Activated gamma-delta T cell treated with anti-CD3 and anti-CD28 coated beads, Interleukin-2, amount 50 U/mL, for 16 hours (primary cell): ENCODE results near the gene MED27.

Experiments
- DNase-seq: peaks from one replicate; pipeline ENCODE4 v3.0.0-alpha.2; 2020; ENCODE audit warnings: low read depth

Gene MED27

DNA sequence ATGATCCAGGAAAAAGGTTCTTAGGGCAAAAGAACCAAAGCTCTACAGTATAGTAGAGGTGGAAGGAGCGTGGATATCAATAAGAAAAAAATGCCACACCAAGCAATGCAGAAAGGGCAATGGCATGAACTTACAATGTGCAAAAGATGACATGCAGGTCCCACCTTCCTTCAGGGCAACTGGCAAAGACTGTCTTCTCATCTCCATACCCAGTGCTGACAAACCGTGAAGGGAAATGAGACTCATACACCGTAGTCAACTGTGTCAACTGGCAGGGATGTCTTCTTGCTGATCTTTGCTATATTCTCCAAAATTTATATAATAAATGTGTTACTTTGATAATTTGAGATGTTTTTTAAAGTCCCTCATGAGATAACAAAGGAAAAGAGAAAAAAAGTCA, 36.0 kb downstream of the MED27 start:
- no peak for DNase-seq

- no peak for DNase-seq
Observed at GRCh38 chr9:132042324-132042723, 37.3 kb downstream of the MED27 start.

- no peak for DNase-seq
Observed at GRCh38 chr9:132041798-132042197, 37.9 kb downstream of the MED27 start.

DNA sequence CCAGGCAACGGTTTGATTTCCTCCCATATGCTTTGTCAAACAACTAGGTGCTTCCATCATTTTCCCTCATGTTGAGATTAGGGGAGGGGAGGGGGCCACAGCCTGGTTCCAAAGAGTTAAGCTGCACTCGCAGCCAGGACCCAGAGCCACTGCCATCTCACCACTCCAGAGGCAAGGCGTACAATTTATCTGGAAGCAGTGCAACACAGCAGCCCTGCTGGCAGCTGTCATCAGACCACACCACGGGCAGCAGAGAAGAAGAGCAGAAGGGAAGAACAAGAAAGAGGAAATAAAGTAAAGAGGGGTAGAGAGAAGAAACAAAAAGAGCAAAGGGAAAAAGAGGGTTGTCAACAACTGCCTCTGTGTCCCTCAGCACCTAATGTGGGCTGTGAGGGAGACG, 38.9 kb downstream of the MED27 start:
- no peak for DNase-seq

- DNase-seq: no peak
Observed at GRCh38 chr9:132040246-132040645, 39.4 kb downstream of the MED27 start.

- DNase-seq: no peak
Observed at GRCh38 chr9:132039284-132039683, 40.4 kb downstream of the MED27 start.

DNA sequence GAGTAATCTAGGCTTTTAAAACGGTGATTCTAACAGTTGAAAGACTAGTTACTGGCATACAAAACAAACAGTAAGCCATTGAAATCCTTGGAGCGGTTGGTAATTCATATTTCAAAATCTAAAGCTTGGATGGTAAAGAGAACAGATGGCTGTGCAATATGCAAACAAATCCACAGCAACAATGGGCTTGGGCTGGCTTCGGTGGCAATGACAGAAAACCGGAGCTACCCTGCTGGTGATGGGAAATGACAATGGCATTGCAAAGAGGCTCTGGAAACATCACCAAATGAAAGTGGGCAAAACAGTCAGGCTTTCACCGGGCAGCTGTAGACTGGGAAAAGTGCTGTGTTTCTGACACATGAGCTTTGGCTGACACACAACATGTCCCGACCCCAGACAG, 42.2 kb downstream of the MED27 start:
- no peak for DNase-seq

- DNase-seq: no peak
Observed at GRCh38 chr9:132036521-132036920, 43.1 kb downstream of the MED27 start.

DNA sequence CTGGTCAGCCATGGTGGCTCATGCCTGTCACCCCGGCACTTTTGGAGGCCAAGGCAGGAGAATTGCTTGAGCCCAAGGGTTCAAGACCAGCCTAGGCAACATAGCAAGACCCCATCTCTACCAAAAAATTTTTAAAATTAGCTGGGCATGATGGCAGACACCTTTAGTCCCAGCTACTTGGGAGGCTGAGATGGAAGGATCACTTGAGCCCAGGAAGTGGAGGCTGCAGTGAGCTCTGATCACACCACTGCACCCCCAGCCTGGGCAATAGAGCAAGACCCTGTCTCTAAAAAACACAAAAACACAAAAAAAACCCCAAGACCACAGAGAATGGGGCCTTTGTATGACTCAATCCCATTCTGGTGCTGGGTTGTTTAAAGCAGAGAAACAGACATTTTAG, 44.0 kb downstream of the MED27 start:
- DNase-seq: no peak

GRCh38 chr9:132032238-132032950, 47.3 kb downstream of the MED27 start:
- DNase-seq: no peak

DNA sequence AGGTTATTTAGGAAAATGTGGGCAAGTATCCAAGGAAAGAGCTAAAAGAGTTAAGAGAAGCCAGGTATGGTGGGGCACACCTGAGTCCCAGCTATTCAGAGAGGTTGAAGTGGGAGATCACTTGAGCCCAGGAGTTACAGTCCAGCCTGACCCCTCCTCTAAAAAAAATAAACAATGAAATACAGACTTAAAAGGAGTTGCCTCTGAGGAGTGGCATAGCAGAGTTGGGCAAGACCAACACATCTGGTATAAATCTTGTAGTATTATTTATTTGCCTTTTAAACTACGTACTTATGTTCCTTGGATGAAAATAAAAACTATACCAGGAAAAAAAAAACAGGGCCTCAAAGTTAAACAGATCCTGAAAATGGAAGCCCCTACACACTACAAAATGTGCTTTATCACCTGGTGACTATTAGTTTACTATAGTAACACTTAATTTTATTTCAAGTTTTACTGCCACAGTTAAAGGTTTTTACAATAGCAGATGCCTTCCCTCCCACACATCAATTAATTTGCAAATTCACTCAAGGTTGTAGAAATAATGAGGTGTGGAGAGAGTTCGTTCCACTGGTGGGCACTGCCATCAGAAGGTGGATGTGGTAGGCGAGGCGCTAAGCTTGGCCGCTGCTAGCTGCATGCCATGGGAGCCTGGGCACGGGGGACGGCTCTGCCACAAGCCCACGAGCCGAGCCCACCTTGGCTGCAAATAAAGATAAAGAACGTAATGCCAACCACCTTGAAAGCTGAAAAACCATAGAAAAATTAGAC, 48.0 kb downstream of the MED27 start:
- DNase-seq: no peak

GRCh38 chr9:132030626-132031325, 48.9 kb downstream of the MED27 start:
- no peak for DNase-seq

DNA sequence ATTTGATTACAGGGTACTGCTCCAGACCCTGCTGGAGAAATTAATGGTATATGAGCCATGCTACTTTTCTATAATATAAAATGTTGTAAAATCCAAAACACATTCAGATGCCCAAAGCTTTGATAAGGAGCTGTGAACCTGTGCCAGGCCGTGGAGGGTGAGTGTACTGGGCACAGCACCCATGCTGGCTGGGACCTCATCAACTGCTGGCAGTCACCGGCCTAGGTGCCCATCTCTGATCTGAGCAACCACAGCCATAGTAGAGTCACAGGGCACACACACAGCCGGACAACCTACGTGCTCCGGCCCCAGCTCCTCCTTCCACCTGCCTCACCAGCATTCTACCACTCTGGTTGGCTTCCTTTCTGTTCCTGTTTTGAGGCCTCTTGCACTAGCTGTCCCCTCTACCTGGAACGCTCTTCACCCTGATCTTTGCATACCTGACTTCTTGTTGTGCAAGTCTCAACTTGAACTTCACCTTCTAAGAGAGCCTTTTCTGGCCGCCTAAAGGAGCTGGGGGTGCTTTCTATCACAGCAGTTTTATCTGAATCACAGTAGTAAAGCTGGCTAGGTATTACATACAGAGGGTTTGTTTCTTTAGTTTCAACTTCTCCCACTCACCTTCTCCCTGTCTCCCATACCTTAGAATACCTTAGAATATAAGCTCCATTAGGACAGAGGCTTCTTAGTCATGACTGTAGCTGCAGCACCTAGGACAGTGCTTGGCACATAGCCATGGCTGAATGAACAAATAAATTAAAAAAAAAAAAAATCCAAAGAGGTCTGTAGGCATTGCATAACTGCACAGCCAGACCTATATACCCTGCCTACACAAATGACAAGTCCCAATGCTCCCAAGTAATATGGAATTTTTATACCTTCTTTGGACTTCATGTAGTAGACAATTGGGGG, 51.7 kb downstream of the MED27 start:
- no peak for DNase-seq

- DNase-seq: no peak
Observed at GRCh38 chr9:132026932-132027585, 52.6 kb downstream of the MED27 start.

DNA sequence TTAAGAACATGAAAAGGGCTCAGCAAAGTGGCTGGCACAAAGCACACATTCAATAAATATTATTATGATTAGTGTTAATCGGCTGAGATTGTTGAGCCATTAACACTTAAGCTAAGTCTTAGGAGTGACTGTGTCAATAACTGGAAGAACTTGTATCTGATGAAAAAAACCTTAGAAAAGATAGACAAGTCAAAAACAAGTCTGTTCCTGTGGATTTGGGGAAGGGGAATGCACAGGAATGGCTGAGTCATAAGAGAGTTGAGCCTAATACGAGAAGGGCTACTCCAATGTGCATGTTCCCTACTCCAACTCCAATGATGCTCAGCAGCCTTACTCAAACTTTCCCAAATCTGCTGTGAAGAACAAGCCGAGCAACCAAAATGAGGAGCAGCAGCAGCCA, 53.9 kb downstream of the MED27 start:
- DNase-seq: no peak

- no peak for DNase-seq
Observed at GRCh38 chr9:132024589-132024988, 55.1 kb downstream of the MED27 start.

- DNase-seq: no peak
Observed at GRCh38 chr9:132023419-132024180, 56.1 kb downstream of the MED27 start.

- DNase-seq: no peak
Observed at GRCh38 chr9:132020820-132021510, 58.7 kb downstream of the MED27 start.

GRCh38 chr9:132020272-132020671, 59.4 kb downstream of the MED27 start:
- DNase-seq: no peak

GRCh38 chr9:132019702-132020101, 60.0 kb downstream of the MED27 start:
- no peak for DNase-seq
